HCT116 (cell line): ENCODE results near the gene CRAT. TPM values are rescaled to one million over a fixed set of nuclear protein-coding genes. Genes with fewer than 3 reads are reported as not detected.

Experiments
- ATAC-seq: fragments of 200-7000 bp; cut with Tn5 transposase; 2 replicates; pipeline ENCODE4 v1.9.1; 2020; ENCODE audit warnings: mild to moderate bottlenecking, moderate library complexity
- BruUV-seq: library from RNA; stranded (reverse); fragments of 400-500 nt; replicated peaks from 2 replicates; lab custom pipeline; 2021; lab: Mats Ljungman, UMichigan
- CTCF ChIA-PET: fragments of 300-600 bp; sonication (Branson Sonifier 250); formaldehyde crosslinking; loops from one replicate; lab custom pipeline; 2021; ENCODE audit warnings: antibody characterized with exemption; lab: Charles Lee
- POLR2A ChIA-PET: fragments of 300-600, 350-600 bp; sonication (Branson Sonifier 250); formaldehyde crosslinking; loops from one replicate; lab custom pipeline; 2021; ENCODE audit warnings: antibody characterized with exemption; lab: Charles Lee
- RAD21 ChIA-PET, 2 experiments: fragments of 300-600 bp; sonication (Branson Sonifier 250); formaldehyde crosslinking; loops; one replicate each; lab custom pipeline; 2023; ENCODE audit warnings: low total read pairs in 2 of 2; ENCODE audit not compliant: uncharacterized antibody in 2 of 2, unreplicated experiment in 2 of 2, low non-redundant PET in 1 of 2; lab: Charles Lee
- DNase-seq: peaks from one replicate; pipeline ENCODE4 v3.0.0-alpha.2; 2010; ENCODE audit warnings: low read depth, low spot score
- H2AFZ ChIP-seq: fragments of 200-600 bp; shearing (Covaris generic), sonication (generic); 2 replicates; pipeline ENCODE4 v1.6.1; 2017; ENCODE audit warnings: low read depth, mixed run types, mixed read lengths, antibody characterized with exemption, low read length; ENCODE audit not compliant: poor library complexity, severe bottlenecking
- H3K27ac ChIP-seq: 2 replicates; pipeline ENCODE4 v1.5.1; 2012; ENCODE audit warnings: low read depth, low read length
- H3K27me3 ChIP-seq: fragments of 200-600 bp; sonication (generic); 2 replicates; pipeline ENCODE4 v1.6.1; 2016; ENCODE audit warnings: mixed run types, low read length, mixed read lengths; ENCODE audit not compliant: insufficient read depth
- H3K36me3 ChIP-seq, 2 experiments: fragments of 200-500 bp in 1 of 2; fragments of 200-600 bp in 1 of 2; sonication (Bioruptor generic) in 1 of 2; sonication (generic) in 1 of 2; 2 replicates each; pipeline versions ENCODE4 v1.5.1 to v1.6.1; 2014 to 2016; ENCODE audit warnings: low read length in 2 of 2, inconsistent platforms in 1 of 2, mixed read lengths in 1 of 2, mixed run types in 1 of 2; ENCODE audit not compliant: insufficient read depth in 2 of 2, control insufficient read depth in 1 of 2
- H3K4me1 ChIP-seq, 2 experiments: fragments of 200-600 bp in 1 of 2; sonication (generic) in 1 of 2; 2 replicates each; pipeline versions ENCODE4 v1.5.1 to v1.6.1; 2012 to 2017; ENCODE audit warnings: low read length in 2 of 2, inconsistent platforms in 1 of 2, mild to moderate bottlenecking in 1 of 2, mixed read lengths in 1 of 2, mixed run types in 1 of 2, moderate library complexity in 1 of 2; ENCODE audit not compliant: insufficient read depth in 2 of 2, control insufficient read depth in 1 of 2
- H3K4me2 ChIP-seq: fragments of 200-600 bp; sonication (generic); 2 replicates; pipeline ENCODE4 v1.6.1; 2017; ENCODE audit warnings: mixed run types, low read length, mixed read lengths
- H3K4me3 ChIP-seq, 2 experiments: fragments of 200-600 bp in 1 of 2; sonication (generic) in 1 of 2; replicated peaks in 1 of 2; 2 replicates each; pipeline ENCODE4 v1.5.1; 2011 to 2016; ENCODE audit warnings: low read length in 2 of 2, control low read depth in 1 of 2, low read depth in 1 of 2, mild to moderate bottlenecking in 1 of 2, mixed read lengths in 1 of 2, mixed run types in 1 of 2
- H3K79me2 ChIP-seq: fragments of 200-600 bp; sonication (generic); 2 replicates; pipeline ENCODE4 v1.6.1; 2017; ENCODE audit warnings: mild to moderate bottlenecking, mixed run types, low read length, moderate library complexity, mixed read lengths; ENCODE audit not compliant: insufficient read depth
- H3K9ac ChIP-seq: fragments of 200-600 bp; sonication (generic); 2 replicates; pipeline ENCODE4 v1.6.1; 2016; ENCODE audit warnings: low read length, mixed read lengths
- H3K9me2 ChIP-seq: fragments of 200-600 bp; sonication (generic), shearing (Covaris generic); 2 replicates; pipeline ENCODE4 v1.6.1; 2017; ENCODE audit warnings: mixed run types, mild to moderate bottlenecking, moderate library complexity; ENCODE audit not compliant: insufficient read depth
- H3K9me3 ChIP-seq, 2 experiments: fragments of 200-500 bp in 1 of 2; fragments of 200-600 bp in 1 of 2; sonication (Bioruptor generic) in 1 of 2; sonication (generic) in 1 of 2; 2 replicates each; pipeline ENCODE4 v1.6.1; 2014 to 2017; ENCODE audit warnings: low read length in 2 of 2, mixed read lengths in 2 of 2, inconsistent platforms in 1 of 2, low read depth in 1 of 2, mild to moderate bottlenecking in 1 of 2, mixed run types in 1 of 2, moderate library complexity in 1 of 2; ENCODE audit not compliant: control insufficient read depth in 1 of 2, insufficient read depth in 1 of 2
- H4K20me1 ChIP-seq: fragments of 200-600 bp; sonication (generic), shearing (Covaris generic); 2 replicates; pipeline ENCODE4 v1.6.1; 2017; ENCODE audit warnings: mixed run types, mild to moderate bottlenecking, moderate library complexity; ENCODE audit not compliant: insufficient read depth
- ATF3 ChIP-seq: IDR thresholded peaks from 2 replicates; pipeline ENCODE4 v1.6.1; 2012
- CBX3 ChIP-seq: IDR thresholded peaks from 2 replicates; pipeline ENCODE4 v1.6.1; 2012; ENCODE audit warnings: low read depth
- CEBPB ChIP-seq: IDR thresholded peaks from 2 replicates; pipeline ENCODE4 v1.6.1; 2012; ENCODE audit warnings: low read depth
- CTCF ChIP-seq, 3 experiments: fragments of 200-600 bp in 1 of 3; sonication (generic) in 1 of 3; IDR thresholded peaks in 2 of 3; conservative IDR thresholded peaks in 1 of 3; 2 replicates each; pipeline ENCODE4 v1.5.1; 2012 to 2017; ENCODE audit warnings: low read depth in 2 of 3, low read length in 2 of 3, antibody characterized with exemption in 1 of 3, borderline replicate concordance in 1 of 3, control low read depth in 1 of 3, mild to moderate bottlenecking in 1 of 3, mixed read lengths in 1 of 3, mixed run types in 1 of 3, moderate library complexity in 1 of 3; ENCODE audit not compliant: insufficient read depth in 1 of 3
- EGR1 ChIP-seq: IDR thresholded peaks from 2 replicates; pipeline ENCODE4 v1.6.1; 2012; ENCODE audit warnings: low read depth
- ELF1 ChIP-seq: IDR thresholded peaks from 2 replicates; pipeline ENCODE4 v1.6.1; 2012; ENCODE audit warnings: low read depth, borderline replicate concordance
- EZH2 ChIP-seq: fragments of 200-600 bp; sonication (generic); IDR thresholded peaks from 2 replicates; pipeline ENCODE4 v1.6.1; 2017; ENCODE audit warnings: antibody characterized with exemption, mixed run types
- EZH2phosphoT487 ChIP-seq: fragments of 200-600 bp; IDR thresholded peaks from 2 replicates; pipeline ENCODE4 v1.6.1; 2018; ENCODE audit warnings: antibody characterized with exemption, borderline replicate concordance
- FOSL1 ChIP-seq: IDR thresholded peaks from 2 replicates; pipeline ENCODE4 v1.6.1; 2012; ENCODE audit warnings: low read depth
- JUND ChIP-seq: IDR thresholded peaks from 2 replicates; pipeline ENCODE4 v1.6.1; 2012
- MAX ChIP-seq: IDR thresholded peaks from 2 replicates; pipeline ENCODE4 v1.6.1; 2012
- POLR2A ChIP-seq: IDR thresholded peaks from 2 replicates; pipeline ENCODE4 v1.7.0; 2011; ENCODE audit warnings: borderline replicate concordance; ENCODE audit not compliant: insufficient read depth, insufficient read length; ENCODE audit errors: extremely low read depth
- POLR2AphosphoS5 ChIP-seq: IDR thresholded peaks from 2 replicates; pipeline ENCODE4 v1.6.1; 2011; ENCODE audit warnings: mild to moderate bottlenecking, low read depth, low read length, moderate library complexity
- RAD21 ChIP-seq: IDR thresholded peaks from 2 replicates; pipeline ENCODE4 v1.6.1; 2012; ENCODE audit warnings: low read depth, mild to moderate bottlenecking
- SIN3A ChIP-seq: IDR thresholded peaks from 2 replicates; pipeline ENCODE4 v1.6.1; 2012; ENCODE audit warnings: low read depth
- SP1 ChIP-seq: IDR thresholded peaks from 2 replicates; pipeline ENCODE4 v1.6.1; 2012; ENCODE audit warnings: low read depth
- SRF ChIP-seq: IDR thresholded peaks from 2 replicates; pipeline ENCODE4 v1.6.1; 2012; ENCODE audit warnings: low read depth
- TCF7L2 ChIP-seq: IDR thresholded peaks from 2 replicates; pipeline ENCODE4 v1.7.0; 2011; ENCODE audit warnings: borderline replicate concordance, inconsistent platforms; ENCODE audit not compliant: insufficient read depth, insufficient read length; ENCODE audit errors: extremely low read depth
- YY1 ChIP-seq: IDR thresholded peaks from 2 replicates; pipeline ENCODE4 v1.6.1; 2011; ENCODE audit warnings: low read length, low read depth, moderate library complexity, mild to moderate bottlenecking; ENCODE audit not compliant: insufficient replicate concordance; ENCODE audit errors: extremely low read depth
- ZBTB33 ChIP-seq: IDR thresholded peaks from 2 replicates; pipeline ENCODE4 v1.6.1; 2011; ENCODE audit warnings: mild to moderate bottlenecking, low read length, moderate library complexity; ENCODE audit not compliant: insufficient replicate concordance; ENCODE audit errors: extremely low read depth
- ZFX ChIP-seq: fragments of 450-650 bp; IDR thresholded peaks from 2 replicates; pipeline ENCODE4 v1.6.1; 2017
- ZNF274 ChIP-seq: fragments of 200-500 bp; sonication (Bioruptor generic); IDR thresholded peaks from 2 replicates; pipeline ENCODE4 v1.6.1; 2014; ENCODE audit warnings: mild to moderate bottlenecking, low read depth, low read length, inconsistent platforms
- intact Hi-C: fragments of 100-400 bp; cut with micrococcal nuclease; formaldehyde crosslinking; loops from 2 replicates; pipeline ENCODE4 v1.10.0; 2022
- total RNA-seq: library from RNA; stranded (reverse); gene quantifications from one replicate; pipeline ENCODE4 v1.2.1, GENCODE V29; 2021; ENCODE audit not compliant: unreplicated experiment

Gene CRAT
- total RNA-seq, 1 experiment from 2014 or later, result 29.0 TPM

- H4K20me1 ChIP-seq, result no peaks in the 10 kb centered on the region
- TF ChIP-seq SRF, result no peak
- no peak for TF ChIP-seq EZH2
- TF ChIP-seq POLR2AphosphoS5, result peak; percentile 58
- TF ChIP-seq EZH2phosphoT487, result no peak
- no peak for TF ChIP-seq ZFX
- no peak for TF ChIP-seq JUND
- TF ChIP-seq ZNF274, result no peak
- no peak for TF ChIP-seq RAD21
- no peak for TF ChIP-seq CTCF (IDR thresholded peaks at IDR 0.05 in 2 of 3, conservative IDR thresholded peaks at IDR 0.05 in 1 of 3; ENCODE audit: borderline replicate concordance in 1 of 3, insufficient read depth in 1 of 3, low read depth in 2 of 3, low read length in 2 of 3)
- TF ChIP-seq FOSL1, result no peak
- no peak for TF ChIP-seq ZBTB33
- no peak for TF ChIP-seq CBX3
- TF ChIP-seq TCF7L2, result peak; percentile 91
- TF ChIP-seq POLR2A, result peak; percentile 29
- TF ChIP-seq SIN3A, result no peak
- peak; percentile 92 for TF ChIP-seq YY1
- no peak for TF ChIP-seq EGR1
- no peak for TF ChIP-seq MAX
- no peak for TF ChIP-seq ELF1
- TF ChIP-seq CEBPB, result no peak
- no peak for TF ChIP-seq SP1
- TF ChIP-seq ATF3, result no peak
Measured at GRCh38 chr9:129080601-129081387, 29.8 kb downstream of the CRAT start, which contains the start of gene DOLPP1. DOLPP1 (plus strand) TSS chr9:129081111; CDS start chr9:129081132, 21 bp downstream.

More at GRCh38 chr9:129080601-129081387, 29.8 kb downstream of the CRAT start, which contains the start of gene DOLPP1:
- Histone ChIP-seq H3K4me2 (peak within 1 kb of the TSS; percentile 94), H3K9me2 (no peaks in the 10 kb centered on the region), H3K4me3 (peak within 1 kb of the TSS; percentile 93 to 95), H3K27ac (peak within 1 kb of the TSS; percentile 69), H3K27me3 (no peaks in the 10 kb centered on the region), H3K79me2 (peaks cover 31% of the 10 kb centered on the region), H3K9me3 (no peaks in the 10 kb centered on the region), H3K9ac (peak within 1 kb of the TSS; percentile 87), H3K4me1 (peaks cover 11 to 17% of the 10 kb centered on the region in 2 experiments), H2AFZ (no peak within 1 kb of the TSS), H3K36me3 (peaks cover 1 to 4% of the 10 kb centered on the region in 2 experiments; a peak in 1 of 4 replicates)
- intact Hi-C loops, result loop anchor here (2.0 kb wide), 1 partner anchor 52 kb away; the partner anchor contains the start of gene SH3GLB2
- ChIA-PET CTCF (interaction anchor here (1.1 to 2.3 kb wide), 4 partner anchors 51 to 543 kb away, joined by 3 to 11 read pairs (median 6); partner anchors contain the start of gene SH3GLB2), RAD21 (interaction anchor here in 1 of 2 experiments (1.0 kb wide), 1 partner anchor 59 kb away, joined by 4 read pairs; no protein-coding TSS in a partner anchor), POLR2A (interaction anchor here (0.9 to 1.8 kb wide), 5 partner anchors 10 to 97 kb away, joined by 3 to 5 read pairs (median 4); partner anchors contain the start of genes CRAT, IER5L, MIGA2 and PTPA)
- DNase-seq, result peak; percentile 96
- BruUV-seq, result no TSS peak
- peak; percentile 96 for ATAC-seq
